B cell (primary cell): ENCODE results near the gene EPS8L3. TPM values are rescaled to one million over a fixed set of nuclear protein-coding genes. Genes with fewer than 3 reads are reported as not detected.

Experiments
- ATAC-seq: fragments of 200-7000 bp; cut with Tn5 transposase; one replicate; pipeline ENCODE4 v1.10.0; 2021; ENCODE audit warnings: low read depth, mild to moderate bottlenecking, moderate number of reproducible peaks, moderate library complexity
- CTCF ChIA-PET: fragments of 350-600 bp; sonication (Branson Sonifier 250); formaldehyde crosslinking; loops from one replicate; lab custom pipeline; 2021; ENCODE audit warnings: antibody characterized with exemption, inconsistent platforms; lab: Charles Lee
- POLR2A ChIA-PET: fragments of 350-600 bp; sonication (Branson Sonifier 250); formaldehyde crosslinking; loops from one replicate; lab custom pipeline; 2021; ENCODE audit warnings: antibody characterized with exemption; lab: Charles Lee
- DNase-seq: peaks from one replicate; pipeline ENCODE4 v3.0.0; 2013
- H2AFZ ChIP-seq: 2 replicates; pipeline ENCODE4 v1.6.1; 2012; ENCODE audit warnings: mild to moderate bottlenecking, low read depth, low read length; ENCODE audit not compliant: insufficient read depth, poor library complexity, severe bottlenecking
- H3K27ac ChIP-seq, 2 donors: 1 replicate in 1 of 2; 2 replicates in 1 of 2; pipeline ENCODE4 v1.5.1; 2012 to 2013; ENCODE audit warnings: low read length in 2 of 2, mild to moderate bottlenecking in 2 of 2, moderate library complexity in 1 of 2
- H3K27me3 ChIP-seq, 4 experiments: fragments of 200-600 bp in 1 of 4; sonication (generic) in 1 of 4; replicated peaks in 1 of 4; 1 replicate in 2 of 4; 2 replicates in 2 of 4; pipeline versions ENCODE4 v1.6.1 to v1.7.0; 2013 to 2016; ENCODE audit warnings: low read length in 3 of 4, mild to moderate bottlenecking in 2 of 4, mixed read lengths in 1 of 4, moderate library complexity in 1 of 4; ENCODE audit not compliant: insufficient read depth in 4 of 4, control insufficient read depth in 3 of 4; ENCODE audit errors: control extremely low read depth in 1 of 4
- H3K36me3 ChIP-seq, 2 experiments: replicated peaks in 1 of 2; 1 replicate in 1 of 2; 2 replicates in 1 of 2; pipeline versions ENCODE4 v1.6.1 to v1.7.1; 2013; ENCODE audit warnings: low read length in 1 of 2; ENCODE audit not compliant: insufficient read depth in 2 of 2, control insufficient read depth in 1 of 2; ENCODE audit errors: control extremely low read depth in 1 of 2, extremely low read depth in 1 of 2
- H3K4me1 ChIP-seq, 2 donors: fragments of 200-600 bp in 1 of 2; sonication (generic) in 1 of 2; 1 replicate in 1 of 2; 2 replicates in 1 of 2; pipeline versions ENCODE4 v1.5.1 to v1.6.1; 2013 to 2017; ENCODE audit warnings: low read length in 2 of 2; ENCODE audit not compliant: control insufficient read depth in 2 of 2, insufficient read depth in 2 of 2
- H3K4me2 ChIP-seq: replicated peaks from 2 replicates; pipeline ENCODE3; 2012; ENCODE audit warnings: mild to moderate bottlenecking, low read depth, low read length; ENCODE audit not compliant: poor library complexity, severe bottlenecking
- H3K4me3 ChIP-seq, 5 experiments: fragments of 200-600 bp in 1 of 5; sonication (generic) in 1 of 5; 1 replicate in 3 of 5; 2 replicates in 2 of 5; pipeline versions ENCODE4 v1.5.1 to v1.7.0; 2011 to 2016; ENCODE audit warnings: low read length in 4 of 5, mild to moderate bottlenecking in 4 of 5, low read depth in 2 of 5, control low read depth in 1 of 5, moderate library complexity in 1 of 5; ENCODE audit not compliant: insufficient read depth in 1 of 5; ENCODE audit errors: control extremely low read depth in 1 of 5, extremely low read depth in 1 of 5
- H3K79me2 ChIP-seq: fragments of 200-600 bp; sonication (generic); one replicate; pipeline ENCODE4 v1.6.0; 2016; ENCODE audit warnings: low read length; ENCODE audit not compliant: control insufficient read depth, insufficient read depth
- H3K9ac ChIP-seq: fragments of 200-600 bp; sonication (generic); 2 replicates; pipeline ENCODE4 v1.6.1; 2017; ENCODE audit warnings: mild to moderate bottlenecking, low read length, moderate library complexity
- H3K9me3 ChIP-seq, 3 donors: one replicate each; pipeline versions ENCODE4 v1.6.1 to v1.7.1; 2013; ENCODE audit warnings: low read length in 2 of 3; ENCODE audit not compliant: control insufficient read depth in 2 of 3, insufficient read depth in 1 of 3; ENCODE audit errors: control extremely low read depth in 1 of 3
- H4K20me1 ChIP-seq: 2 replicates; pipeline ENCODE4 v1.6.0; 2012; ENCODE audit warnings: mild to moderate bottlenecking, low read length; ENCODE audit not compliant: insufficient read depth, control insufficient read depth, poor library complexity, severe bottlenecking
- H3K27ac Mint-ChIP-seq: one replicate; pipeline ENCODE4 v1.8.0; 2021; ENCODE audit warnings: mixed read lengths
- H3K27me3 Mint-ChIP-seq: one replicate; pipeline ENCODE4 v1.8.0; 2021; ENCODE audit warnings: mixed read lengths
- H3K4me1 Mint-ChIP-seq: one replicate; pipeline ENCODE4 v1.8.0; 2021; ENCODE audit warnings: mixed read lengths
- H3K4me3 Mint-ChIP-seq: one replicate; pipeline ENCODE4 v1.8.0; 2021; ENCODE audit warnings: mixed read lengths
- H3K9me3 Mint-ChIP-seq: one replicate; pipeline ENCODE4 v1.8.0; 2022; ENCODE audit warnings: mixed read lengths; ENCODE audit not compliant: insufficient read depth
- EZH2 ChIP-seq: IDR thresholded peaks from 2 replicates; pipeline ENCODE4 v1.6.1; 2012; ENCODE audit warnings: borderline replicate concordance, low read depth, mild to moderate bottlenecking, moderate library complexity, low read length; ENCODE audit not compliant: insufficient read depth, poor library complexity, severe bottlenecking
- WGBS: methylation state at CpG from one replicate; pipeline ENCODE4 v1.1.5; 2013; ENCODE audit warnings: missing lambda C conversion rate; ENCODE audit not compliant: insufficient coverage; 5-methylcytosine and 5-hydroxymethylcytosine counted together
- intact Hi-C: fragments of 100-400 bp; cut with micrococcal nuclease; formaldehyde crosslinking; loops from one replicate; pipeline ENCODE4 v1.10.0; 2022
- polyA plus RNA-seq: library from polyadenylated mRNA; depleted of rRNA; stranded (reverse); fragments of >200 nt; gene quantifications from 2 replicates; pipeline ENCODE4 v1.2.3, GENCODE V29; 2012
- total RNA-seq, 2 donors: library from RNA; stranded (reverse); fragments of 120-200 nt in 1 of 2; gene quantifications; 1 replicate in 1 of 2; 2 replicates in 1 of 2; pipeline versions ENCODE4 v1.2.3 to v1.2.4, GENCODE V29; 2013 to 2022
- TF ChIP-seq, protein P1 (sequence below): fragments of 200-600 bp; IDR thresholded peaks from one replicate; pipeline ENCODE4 v1.8.0; 2022; ENCODE audit warnings: antibody characterized with exemption, mild to moderate bottlenecking

Gene EPS8L3
- total and polyA plus RNA-seq, 2 donors (not counting 1 experiment from before 2014, with no cell fraction given): not detected

GRCh38 chr1:109788695-109789521, 25.2 kb upstream of the EPS8L3 start:
- no peak for DNase-seq
- CTCF ChIA-PET: interaction anchor here (2.3 to 21.2 kb wide), 2 partner anchors 12 to 192 kb away, joined by 8 to 667 read pairs; partner anchors contain the start of gene AHCYL1
- no peak overlapping the region for H3K27ac Mint-ChIP-seq
- H2AFZ ChIP-seq: no peak overlapping the region
- peaks cover 10% of the 10 kb centered on the region for H3K27me3 Mint-ChIP-seq
- H3K4me3 ChIP-seq: no peak overlapping the region
- H3K9ac ChIP-seq: no peak overlapping the region
- peaks cover 0 to 16% (median 0%) of the 10 kb centered on the region in 4 experiments for H3K27me3 ChIP-seq
- H3K27ac ChIP-seq: no peak overlapping the region
- H3K4me3 Mint-ChIP-seq: no peak overlapping the region
- no peaks in the 10 kb centered on the region for H3K9me3 Mint-ChIP-seq
- TF ChIP-seq EZH2: no peak
- TF ChIP-seq, protein P1, sequence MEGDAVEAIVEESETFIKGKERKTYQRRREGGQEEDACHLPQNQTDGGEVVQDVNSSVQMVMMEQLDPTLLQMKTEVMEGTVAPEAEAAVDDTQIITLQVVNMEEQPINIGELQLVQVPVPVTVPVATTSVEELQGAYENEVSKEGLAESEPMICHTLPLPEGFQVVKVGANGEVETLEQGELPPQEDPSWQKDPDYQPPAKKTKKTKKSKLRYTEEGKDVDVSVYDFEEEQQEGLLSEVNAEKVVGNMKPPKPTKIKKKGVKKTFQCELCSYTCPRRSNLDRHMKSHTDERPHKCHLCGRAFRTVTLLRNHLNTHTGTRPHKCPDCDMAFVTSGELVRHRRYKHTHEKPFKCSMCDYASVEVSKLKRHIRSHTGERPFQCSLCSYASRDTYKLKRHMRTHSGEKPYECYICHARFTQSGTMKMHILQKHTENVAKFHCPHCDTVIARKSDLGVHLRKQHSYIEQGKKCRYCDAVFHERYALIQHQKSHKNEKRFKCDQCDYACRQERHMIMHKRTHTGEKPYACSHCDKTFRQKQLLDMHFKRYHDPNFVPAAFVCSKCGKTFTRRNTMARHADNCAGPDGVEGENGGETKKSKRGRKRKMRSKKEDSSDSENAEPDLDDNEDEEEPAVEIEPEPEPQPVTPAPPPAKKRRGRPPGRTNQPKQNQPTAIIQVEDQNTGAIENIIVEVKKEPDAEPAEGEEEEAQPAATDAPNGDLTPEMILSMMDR: no peak
- ATAC-seq: no peak
- H3K9me3 ChIP-seq: peaks cover 0 to 2% (median 0%) of the 10 kb centered on the region in 3 donors
- H3K4me2 ChIP-seq: no peak overlapping the region
- H3K79me2 ChIP-seq: no peaks in the 10 kb centered on the region
- intact Hi-C loops: no loop called here
- H3K36me3 ChIP-seq: no peaks in the 10 kb centered on the region
- POLR2A ChIA-PET: no interaction called here
- peaks cover 7% of the 10 kb centered on the region for H3K4me1 Mint-ChIP-seq
- H3K4me1 ChIP-seq: peaks cover 7 to 9% of the 10 kb centered on the region in 2 donors
- 82% methylated on average over 8 of the region's 9 CpGs for WGBS
- H4K20me1 ChIP-seq: no peaks in the 10 kb centered on the region
